Measurements from ENCODE around the gene RIT1. TPM values are rescaled to one million over a fixed set of nuclear protein-coding genes. Genes with fewer than 3 reads are reported as not detected.
A peak's percentile ranks its signal among the peaks of the same experiment; 100 is the strongest.

Gene RIT1
- total and polyA plus RNA-seq, 4 donors = 15.8 to 58.2 (median 42.5) TPM

GRCh38 chr1:155861896-155862295 lies 49.3 kb downstream of the RIT1 start:
- DNase-seq (no peak), ATAC-seq (ENCODE audit: insufficient read depth, low FRiP score) (no peak)
- WGBS, 2 donors = 98% methylated on average over 2 of the region's 2 CpGs
- H3K4me1 ChIP-seq (ENCODE audit: control insufficient read depth in 5 of 5, insufficient read depth in 5 of 5, low read length in 5 of 5) = peaks cover 0 to 18% (median 0%) of the 10 kb centered on the region in 5 donors
- H3K27me3 ChIP-seq (ENCODE audit: control insufficient read depth in 3 of 3, insufficient read depth in 3 of 3, low read length in 2 of 3) = no peaks in the 10 kb centered on the region
- TF ChIP-seq CTCF (IDR thresholded peaks at IDR 0.05; ENCODE audit: control extremely low read depth, extremely low read depth) = no peak
- no peaks in the 10 kb centered on the region for H3K36me3 ChIP-seq (ENCODE audit: control insufficient read depth in 4 of 4, insufficient read depth in 4 of 4, low read length in 4 of 4)
- no peaks in the 10 kb centered on the region for H3K9me3 ChIP-seq (ENCODE audit: control insufficient read depth in 4 of 4, insufficient read depth in 3 of 4, low read length in 3 of 4)
- H3K9ac ChIP-seq (ENCODE audit: insufficient read depth in 1 of 2, low read length in 2 of 2) = no peak overlapping the region
- no peak overlapping the region for H3K4me3 ChIP-seq
- H3K27ac ChIP-seq (ENCODE audit: low read depth in 1 of 2, low read length in 1 of 2) = no peak overlapping the region

- Histone ChIP-seq H3K4me1 (ENCODE audit: control insufficient read depth in 5 of 5, insufficient read depth in 5 of 5, low read length in 5 of 5) (peaks cover 0 to 25% (median 4%) of the 10 kb centered on the region in 5 donors), H3K9me3 (ENCODE audit: control insufficient read depth in 4 of 4, insufficient read depth in 3 of 4, low read length in 3 of 4) (no peaks in the 10 kb centered on the region), H3K9ac (ENCODE audit: insufficient read depth in 1 of 2, low read length in 2 of 2) (peak overlapping the region; percentile 52 to 94), H3K27ac (ENCODE audit: low read depth in 1 of 2, low read length in 1 of 2) (peak overlapping the region in 1 of 2 donors; percentile 71), H3K36me3 (ENCODE audit: control insufficient read depth in 4 of 4, insufficient read depth in 4 of 4, low read length in 4 of 4) (no peaks in the 10 kb centered on the region), H3K27me3 (ENCODE audit: control insufficient read depth in 3 of 3, insufficient read depth in 3 of 3, low read length in 2 of 3) (no peaks in the 10 kb centered on the region), H3K4me3 (no peak overlapping the region)
- WGBS, 2 donors = 67 to 78% methylated on average over 2 of the region's 2 CpGs
- TF ChIP-seq CTCF (IDR thresholded peaks at IDR 0.05; ENCODE audit: control extremely low read depth, extremely low read depth) = no peak
- ATAC-seq (ENCODE audit: insufficient read depth, low FRiP score) (no peak), DNase-seq (no peak)
Observed at GRCh38 chr1:155860970-155861510, 50.1 kb downstream of the RIT1 start.

- Histone ChIP-seq H3K9ac (ENCODE audit: insufficient read depth in 1 of 2, low read length in 2 of 2) (peak overlapping the region; percentile 52 to 94), H3K27me3 (ENCODE audit: control insufficient read depth in 3 of 3, insufficient read depth in 3 of 3, low read length in 2 of 3) (no peaks in the 10 kb centered on the region), H3K36me3 (ENCODE audit: control insufficient read depth in 4 of 4, insufficient read depth in 4 of 4, low read length in 4 of 4) (no peaks in the 10 kb centered on the region), H3K4me1 (ENCODE audit: control insufficient read depth in 5 of 5, insufficient read depth in 5 of 5, low read length in 5 of 5) (peaks cover 0 to 26% (median 4%) of the 10 kb centered on the region in 5 donors), H3K4me3 (peak overlapping the region; percentile 21), H3K9me3 (ENCODE audit: control insufficient read depth in 4 of 4, insufficient read depth in 3 of 4, low read length in 3 of 4) (no peaks in the 10 kb centered on the region), H3K27ac (ENCODE audit: low read depth in 1 of 2, low read length in 1 of 2) (peak overlapping the region; percentile 44 to 71)
- DNase-seq (peak; percentile 91 to 93 (median 92)), ATAC-seq (ENCODE audit: insufficient read depth, low FRiP score) (no peak)
- no peak for TF ChIP-seq CTCF (IDR thresholded peaks at IDR 0.05; ENCODE audit: control extremely low read depth, extremely low read depth)
- 1 to 3% methylated on average over 31 to 34 of the region's 35 CpGs for WGBS, 2 donors
Observed at GRCh38 chr1:155859881-155860871, 51.0 kb downstream of the RIT1 start.

Data from lung (tissue), 12 donors.